Fibroblast of lung (primary cell): ENCODE measurements around the gene CNOT2. TPM values are rescaled to one million over a fixed set of nuclear protein-coding genes. Genes with fewer than 3 reads are reported as not detected.
A peak's percentile ranks its signal among the peaks of the same experiment; 100 is the strongest.

Source experiments
- DNase-seq, 2 donors: peaks; one replicate each; pipeline versions ENCODE4 v3.0.0 to v3.0.0-alpha.2; 2010; ENCODE audit warnings: low read depth in 2 of 2
- H2AFZ ChIP-seq: 2 replicates; pipeline ENCODE4 v1.5.1; 2012; ENCODE audit warnings: low read length, control low read depth, inconsistent platforms
- H3K27ac ChIP-seq: 2 replicates; pipeline ENCODE4 v1.5.1; 2011; ENCODE audit warnings: low read length, control low read depth; ENCODE audit not compliant: insufficient read depth
- H3K27me3 ChIP-seq: 2 replicates; pipeline ENCODE4 v1.5.1; 2011; ENCODE audit warnings: mild to moderate bottlenecking, low read length; ENCODE audit not compliant: control insufficient read depth, insufficient read depth
- H3K36me3 ChIP-seq: 2 replicates; pipeline ENCODE4 v1.5.1; 2011; ENCODE audit warnings: low read length; ENCODE audit not compliant: control insufficient read depth, insufficient read depth
- H3K4me1 ChIP-seq: 2 replicates; pipeline ENCODE4 v1.5.1; 2011; ENCODE audit warnings: low read length; ENCODE audit not compliant: control insufficient read depth, insufficient read depth; ENCODE audit errors: extremely low read depth
- H3K4me2 ChIP-seq: 2 replicates; pipeline ENCODE4 v1.5.1; 2011; ENCODE audit warnings: low read length, control low read depth; ENCODE audit not compliant: insufficient read depth; ENCODE audit errors: extremely low read depth
- H3K4me3 ChIP-seq, 4 experiments: fragments of 200-600 bp in 1 of 4; sonication (generic) in 1 of 4; replicated peaks in 1 of 4; 2 replicates each; pipeline ENCODE4 v1.5.1; 2011 to 2016; ENCODE audit warnings: low read length in 4 of 4, low read depth in 3 of 4, mild to moderate bottlenecking in 3 of 4, control low read depth in 2 of 4, inconsistent platforms in 1 of 4, mixed read lengths in 1 of 4; ENCODE audit not compliant: insufficient read depth in 1 of 4; ENCODE audit errors: control extremely low read depth in 1 of 4
- H3K79me2 ChIP-seq: 2 replicates; pipeline ENCODE4 v1.5.1; 2012; ENCODE audit warnings: mild to moderate bottlenecking, low read length, inconsistent platforms; ENCODE audit not compliant: control insufficient read depth, insufficient read depth
- H3K9ac ChIP-seq: 2 replicates; pipeline ENCODE4 v1.5.1; 2011; ENCODE audit warnings: mild to moderate bottlenecking, low read length, control low read depth; ENCODE audit not compliant: insufficient read depth
- H3K9me3 ChIP-seq: 2 replicates; pipeline ENCODE4 v1.5.1; 2012; ENCODE audit warnings: low read depth, low read length; ENCODE audit not compliant: control insufficient read depth, insufficient read depth
- H4K20me1 ChIP-seq: 2 replicates; pipeline ENCODE4 v1.5.1; 2011; ENCODE audit warnings: low read length; ENCODE audit not compliant: control insufficient read depth, insufficient read depth; ENCODE audit errors: extremely low read depth
- CTCF ChIP-seq, 2 donors: IDR thresholded peaks in 1 of 2; conservative IDR thresholded peaks in 1 of 2; 1 replicate in 1 of 2; 2 replicates in 1 of 2; pipeline ENCODE4 v1.5.1; 2011 to 2012; ENCODE audit warnings: low read length in 2 of 2, control low read depth in 1 of 2, inconsistent platforms in 1 of 2, low read depth in 1 of 2, mild to moderate bottlenecking in 1 of 2
- EZH2 ChIP-seq: IDR thresholded peaks from 2 replicates; pipeline ENCODE4 v1.5.1; 2012; ENCODE audit warnings: low read length, control low read depth, mild to moderate bottlenecking; ENCODE audit errors: missing control alignments
- polyA plus RNA-seq, 2 donors: library from polyadenylated mRNA; depleted of rRNA in 1 of 2; stranded (reverse) in 1 of 2; unstranded in 1 of 2; fragments of >200 nt; gene quantifications; 2 replicates each; pipeline ENCODE4 v1.2.1, GENCODE V29; 2011 to 2012; ENCODE audit warnings: missing spikeins in 1 of 2
- total RNA-seq: library from RNA; depleted of rRNA; stranded (reverse); fragments of >200 nt; gene quantifications from 2 replicates; pipeline ENCODE4 v1.2.1, GENCODE V29; 2014

CNOT2 gene
- total and polyA plus RNA-seq, 2 donors (not counting 1 experiment from before 2014, with no cell fraction given): 95.2 to 116 TPM

GRCh38 chr12:70360218-70360617, 117.0 kb downstream of the CNOT2 start:
- H4K20me1 ChIP-seq: no peaks in the 10 kb centered on the region
- H3K27ac ChIP-seq: no peak overlapping the region
- no peak overlapping the region for H3K9ac ChIP-seq
- H3K9me3 ChIP-seq: no peaks in the 10 kb centered on the region
- no peaks in the 10 kb centered on the region for H3K36me3 ChIP-seq
- no peaks in the 10 kb centered on the region for H3K79me2 ChIP-seq
- H3K4me2 ChIP-seq: no peak overlapping the region
- no peaks in the 10 kb centered on the region for H3K27me3 ChIP-seq
- TF ChIP-seq CTCF (conservative IDR thresholded peaks at IDR 0.05 in 1 of 2, IDR thresholded peaks at IDR 0.05 in 1 of 2; ENCODE audit: low read depth in 1 of 2, low read length in 2 of 2) (no peak), EZH2 (no peak)
- no peak overlapping the region for H3K4me3 ChIP-seq
- no peak for DNase-seq
- no peak overlapping the region for H2AFZ ChIP-seq
- no peaks in the 10 kb centered on the region for H3K4me1 ChIP-seq

- Histone ChIP-seq H4K20me1 (no peaks in the 10 kb centered on the region), H2AFZ (no peak overlapping the region), H3K36me3 (no peaks in the 10 kb centered on the region), H3K9ac (no peak overlapping the region), H3K9me3 (no peaks in the 10 kb centered on the region), H3K79me2 (no peaks in the 10 kb centered on the region), H3K27me3 (peaks cover 2% of the 10 kb centered on the region), H3K4me1 (peaks cover 8% of the 10 kb centered on the region), H3K4me3 (peak overlapping the region in 2 of 4 experiments; percentile 53 to 66), H3K27ac (no peak overlapping the region), H3K4me2 (peak overlapping the region; percentile 99)
- TF ChIP-seq EZH2 (no peak), CTCF (conservative IDR thresholded peaks at IDR 0.05 in 1 of 2, IDR thresholded peaks at IDR 0.05 in 1 of 2; ENCODE audit: low read depth in 1 of 2, low read length in 2 of 2) (no peak)
- DNase-seq: no peak
These were observed 121.6 kb downstream of the CNOT2 start for GRCh38 chr12:70364695-70365397.

GRCh38 chr12:70365398-70365647, 122.1 kb downstream of the CNOT2 start:
- no peaks in the 10 kb centered on the region for H3K79me2 ChIP-seq
- peak overlapping the region; percentile 52 for H2AFZ ChIP-seq
- peak overlapping the region; percentile 99 for H3K4me2 ChIP-seq
- TF ChIP-seq CTCF (conservative IDR thresholded peaks at IDR 0.05 in 1 of 2, IDR thresholded peaks at IDR 0.05 in 1 of 2; ENCODE audit: low read depth in 1 of 2, low read length in 2 of 2): no peak
- no peak for TF ChIP-seq EZH2
- H4K20me1 ChIP-seq: no peaks in the 10 kb centered on the region
- H3K27ac ChIP-seq: no peak overlapping the region
- H3K27me3 ChIP-seq: peaks cover 2% of the 10 kb centered on the region
- no peaks in the 10 kb centered on the region for H3K9me3 ChIP-seq
- no peak overlapping the region for H3K9ac ChIP-seq
- peak overlapping the region; percentile 53 to 66 (median 61) for H3K4me3 ChIP-seq
- H3K36me3 ChIP-seq: no peaks in the 10 kb centered on the region
- H3K4me1 ChIP-seq: peaks cover 8% of the 10 kb centered on the region
- DNase-seq: peak in 1 of 2 donors; percentile 20
